WTC11 (cell line): ENCODE results near the gene ZFAND3.

Experiments used
- IRF2 ChIP-seq: sonication (generic); formaldehyde crosslinking; IDR thresholded peaks from 2 replicates; pipeline ENCODE4 v1.8.0; 2022; ENCODE audit warnings: low read depth, missing genetic modification reagents, borderline replicate concordance
- JUN ChIP-seq: sonication (generic); formaldehyde crosslinking; IDR thresholded peaks from 2 replicates; pipeline ENCODE4 v1.8.0; 2023; ENCODE audit warnings: mild to moderate bottlenecking, missing genetic modification reagents
- ZBTB21 ChIP-seq: sonication (generic); formaldehyde crosslinking; IDR thresholded peaks from 2 replicates; pipeline ENCODE4 v1.8.1; 2023; ENCODE audit warnings: mild to moderate bottlenecking, missing genetic modification reagents, borderline replicate concordance
- TF ChIP-seq, protein P1 (sequence below): sonication (generic); formaldehyde crosslinking; IDR thresholded peaks from 2 replicates; pipeline ENCODE4 v1.8.1; 2023; ENCODE audit warnings: mild to moderate bottlenecking, missing genetic modification reagents, moderate library complexity
- TF ChIP-seq, protein P2 (sequence below): fragments of 200-600 bp; IDR thresholded peaks from 2 replicates; pipeline ENCODE4 v1.8.0; 2022; ENCODE audit warnings: antibody characterized with exemption

DNA sequence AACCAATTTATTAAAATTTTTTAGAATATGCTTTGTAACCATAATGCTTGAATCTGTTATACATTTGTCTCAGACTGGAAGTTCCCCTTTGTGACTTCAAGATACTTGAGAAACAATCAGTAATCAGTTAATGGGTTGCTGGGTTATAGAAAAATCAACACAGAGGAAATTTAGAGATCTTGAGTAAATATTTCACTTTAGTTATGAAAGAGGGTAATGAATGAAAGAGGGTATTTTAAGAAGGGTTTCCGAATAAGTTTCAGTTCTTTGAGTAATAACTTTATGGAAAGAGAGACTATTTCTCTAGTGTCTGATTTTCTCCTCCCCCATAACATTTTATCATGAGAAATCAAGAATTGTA is 21.4 kb downstream of the ZFAND3 start:
- TF ChIP-seq, protein P1, sequence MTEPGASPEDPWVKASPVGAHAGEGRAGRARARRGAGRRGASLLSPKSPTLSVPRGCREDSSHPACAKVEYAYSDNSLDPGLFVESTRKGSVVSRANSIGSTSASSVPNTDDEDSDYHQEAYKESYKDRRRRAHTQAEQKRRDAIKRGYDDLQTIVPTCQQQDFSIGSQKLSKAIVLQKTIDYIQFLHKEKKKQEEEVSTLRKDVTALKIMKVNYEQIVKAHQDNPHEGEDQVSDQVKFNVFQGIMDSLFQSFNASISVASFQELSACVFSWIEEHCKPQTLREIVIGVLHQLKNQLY: no peak
- no peak for TF ChIP-seq ZBTB21 (CRISPR knock-in tag)
- TF ChIP-seq IRF2 (CRISPR knock-in tag): no peak
- TF ChIP-seq, protein P2, sequence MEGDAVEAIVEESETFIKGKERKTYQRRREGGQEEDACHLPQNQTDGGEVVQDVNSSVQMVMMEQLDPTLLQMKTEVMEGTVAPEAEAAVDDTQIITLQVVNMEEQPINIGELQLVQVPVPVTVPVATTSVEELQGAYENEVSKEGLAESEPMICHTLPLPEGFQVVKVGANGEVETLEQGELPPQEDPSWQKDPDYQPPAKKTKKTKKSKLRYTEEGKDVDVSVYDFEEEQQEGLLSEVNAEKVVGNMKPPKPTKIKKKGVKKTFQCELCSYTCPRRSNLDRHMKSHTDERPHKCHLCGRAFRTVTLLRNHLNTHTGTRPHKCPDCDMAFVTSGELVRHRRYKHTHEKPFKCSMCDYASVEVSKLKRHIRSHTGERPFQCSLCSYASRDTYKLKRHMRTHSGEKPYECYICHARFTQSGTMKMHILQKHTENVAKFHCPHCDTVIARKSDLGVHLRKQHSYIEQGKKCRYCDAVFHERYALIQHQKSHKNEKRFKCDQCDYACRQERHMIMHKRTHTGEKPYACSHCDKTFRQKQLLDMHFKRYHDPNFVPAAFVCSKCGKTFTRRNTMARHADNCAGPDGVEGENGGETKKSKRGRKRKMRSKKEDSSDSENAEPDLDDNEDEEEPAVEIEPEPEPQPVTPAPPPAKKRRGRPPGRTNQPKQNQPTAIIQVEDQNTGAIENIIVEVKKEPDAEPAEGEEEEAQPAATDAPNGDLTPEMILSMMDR: no peak
- TF ChIP-seq JUN (CRISPR knock-in tag): no peak
